CD4-positive, alpha-beta T cell treated with Interleukin-6 at 100 ng/mL for 8 hours (primary cell): Measurements from ENCODE around the gene SMIM36.
"Not testable (repeated sequence)": the region's sequence is repeated elsewhere in the genome, so short reads cannot be mapped to it uniquely, and the experiment has no call there.

Experiments
- DNase-seq: peaks from one replicate; pipeline ENCODE4 v3.0.0-alpha.2; 2020; ENCODE audit warnings: mixed read lengths, low spot score

SMIM36 gene

GRCh38 chr17:55414983-55415382, 96.3 kb downstream of the SMIM36 start:
- DNase-seq: no peak

DNA sequence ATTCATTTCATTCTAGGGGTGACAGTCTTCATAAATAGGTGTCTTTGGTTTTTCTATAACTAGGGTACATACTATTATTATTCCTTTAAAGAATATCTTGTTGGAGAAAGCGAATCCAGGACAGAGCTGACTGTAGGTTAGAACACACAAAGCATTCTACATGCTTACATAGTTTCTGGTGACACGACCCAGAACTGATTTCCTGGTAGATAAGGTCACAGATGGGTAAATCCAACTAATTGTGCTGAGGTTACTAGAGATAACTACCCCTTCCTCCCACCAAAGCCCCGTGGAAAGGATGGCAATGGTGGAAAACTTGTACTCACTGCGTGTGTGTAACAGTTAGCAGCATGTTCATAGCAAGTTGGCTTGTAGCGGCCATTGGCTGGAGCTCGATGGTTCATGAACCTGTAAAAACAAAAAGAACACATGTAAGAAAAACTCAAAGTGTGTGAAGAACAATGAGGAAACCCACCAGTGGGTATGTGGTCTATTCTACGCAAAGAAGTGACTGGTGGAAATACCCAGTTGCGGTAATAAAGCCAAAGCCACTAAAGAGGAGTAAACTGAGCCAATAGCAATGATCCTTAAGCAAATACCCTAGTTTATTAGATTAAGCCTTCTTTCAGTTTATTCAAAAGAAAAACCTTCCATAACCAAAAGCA, 97.3 kb downstream of the SMIM36 start:
- no peak for DNase-seq

- DNase-seq: no peak
These were observed 99.8 kb downstream of the SMIM36 start for GRCh38 chr17:55411463-55411855.

DNA sequence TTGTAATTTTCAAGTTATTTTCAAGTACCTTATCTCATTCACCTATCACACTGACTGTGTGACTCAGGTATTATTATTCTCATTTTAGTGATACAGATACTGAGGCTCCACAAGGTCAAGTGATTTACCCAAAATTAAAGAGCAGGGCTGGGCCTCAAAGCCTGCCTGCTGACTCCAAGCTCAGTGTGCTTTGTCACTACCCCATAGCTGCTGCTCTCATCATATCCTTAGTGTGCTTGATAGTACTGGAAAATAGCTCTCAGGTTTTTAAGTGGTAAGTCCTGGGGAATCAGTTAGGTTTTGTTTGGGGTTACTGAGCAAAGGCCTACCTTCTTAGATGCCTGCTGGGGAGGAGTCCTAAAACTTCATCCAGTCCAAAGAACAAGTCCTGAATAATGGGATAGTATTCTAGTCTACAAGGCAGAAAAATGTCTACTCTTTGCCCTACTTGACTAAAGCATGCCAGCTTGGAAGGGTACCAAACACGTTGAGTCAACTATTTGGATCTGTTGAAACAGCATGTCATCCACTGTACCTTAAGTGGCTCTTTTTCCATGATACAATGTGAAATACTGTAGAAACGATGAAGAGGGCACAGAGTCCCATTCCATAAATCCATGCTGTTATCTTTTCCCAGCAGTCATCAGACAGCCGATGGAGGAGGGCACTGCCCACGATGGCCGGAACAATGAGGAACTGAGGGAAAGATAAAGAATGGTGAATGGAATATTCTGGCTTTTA, 100.4 kb downstream of the SMIM36 start:
- DNase-seq: no peak

GRCh38 chr17:55409030-55409800, 102.0 kb downstream of the SMIM36 start:
- no peak for DNase-seq

DNA sequence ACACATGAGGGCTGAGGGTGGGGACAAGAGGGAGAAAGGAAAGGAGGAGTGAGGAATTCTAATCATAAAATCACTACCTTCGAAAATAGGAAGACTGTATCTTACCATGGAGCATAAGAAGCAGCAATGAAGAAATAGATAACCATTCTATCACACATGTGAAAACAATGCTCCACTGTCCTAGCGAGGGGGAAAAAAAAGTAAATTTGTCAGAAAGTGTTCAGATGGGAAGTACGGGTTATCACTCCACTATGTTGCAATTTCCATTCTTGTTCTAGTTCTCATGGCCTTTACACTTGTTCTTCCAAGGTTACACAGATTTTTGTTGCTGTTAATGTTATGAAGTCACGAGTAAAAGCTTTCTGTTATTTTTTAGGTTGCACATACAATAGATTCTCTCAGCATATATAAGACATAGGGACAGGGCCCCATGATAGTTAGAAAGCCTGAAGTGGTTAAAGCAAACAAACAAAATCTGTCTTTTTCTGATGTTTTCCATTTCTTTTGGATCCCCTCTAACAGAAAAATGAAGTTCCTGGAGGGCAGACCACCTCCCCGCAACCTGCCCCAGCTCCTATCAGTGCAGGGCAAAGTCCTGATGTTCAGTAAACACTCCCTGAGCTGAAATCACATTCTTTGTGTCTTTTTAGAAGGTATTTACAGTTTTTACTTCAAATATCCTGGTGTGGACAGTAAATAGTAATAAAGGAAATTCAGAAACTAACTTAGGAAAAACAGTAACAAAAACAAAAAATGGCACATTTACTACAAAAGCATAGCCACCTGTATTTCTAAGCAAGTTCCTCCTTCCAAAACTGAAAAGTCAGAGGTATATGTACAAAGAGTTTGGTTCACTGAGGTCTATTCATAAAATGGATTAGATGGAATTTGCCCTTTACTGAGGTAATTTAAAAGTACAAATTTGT, 103.3 kb downstream of the SMIM36 start:
- no peak for DNase-seq

- no peak for DNase-seq
These were observed 105.7 kb downstream of the SMIM36 start for GRCh38 chr17:55405600-55405999.

DNA sequence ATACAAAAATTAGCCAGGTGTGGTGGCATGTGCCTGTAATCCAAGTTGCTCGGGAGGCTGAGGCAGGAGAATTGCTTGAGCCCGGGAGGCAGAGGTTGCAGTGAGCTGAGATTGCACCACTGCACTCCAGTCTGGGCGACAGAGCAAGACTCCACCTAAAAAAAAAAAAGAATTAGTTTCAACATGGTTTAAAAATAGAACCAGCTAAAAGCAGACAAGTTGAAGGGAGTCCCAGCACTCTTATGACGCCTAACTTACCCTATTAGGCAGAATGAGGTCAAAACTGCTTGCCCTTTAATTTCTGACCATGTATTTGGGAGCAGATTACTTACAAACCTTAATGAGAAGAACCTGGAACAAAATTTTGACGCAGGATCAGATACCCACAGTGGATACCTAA, 107.1 kb downstream of the SMIM36 start:
- not testable (repeated sequence) for DNase-seq

DNA sequence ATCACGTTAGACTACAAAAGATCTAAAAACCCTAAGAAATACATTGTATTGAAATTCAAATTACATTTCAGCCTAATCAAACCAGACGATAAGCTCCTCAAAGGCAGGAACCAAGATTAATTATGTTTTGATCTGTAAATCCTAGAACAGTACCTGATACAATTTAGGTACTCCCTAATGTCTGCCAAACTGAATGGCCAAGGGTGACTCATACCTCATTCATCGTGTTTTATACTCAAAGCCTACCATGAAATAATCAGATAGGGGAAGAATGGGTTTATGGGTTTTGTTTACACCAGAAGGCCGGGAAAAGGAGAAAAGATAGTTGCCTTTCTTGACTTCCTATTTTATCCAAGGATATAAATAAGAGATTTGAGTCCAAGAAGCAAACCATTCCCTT, 108.9 kb downstream of the SMIM36 start:
- DNase-seq: no peak
